H1 (cell line): ENCODE results near the gene NFYA.

Source experiments
- CEBPB ChIP-seq: IDR thresholded peaks from 2 replicates; pipeline ENCODE4 v1.6.1; 2012; ENCODE audit warnings: low read depth, low read length
- EP300 ChIP-seq, 2 experiments: IDR thresholded peaks; 1 replicate in 1 of 2; 2 replicates in 1 of 2; pipeline ENCODE4 v1.6.1; 2011 to 2012; ENCODE audit warnings: low read depth in 2 of 2, low read length in 2 of 2, mild to moderate bottlenecking in 2 of 2, borderline replicate concordance in 1 of 2, inconsistent platforms in 1 of 2, moderate library complexity in 1 of 2
- EZH2 ChIP-seq: fragments of 200-600 bp; sonication (generic); IDR thresholded peaks from 2 replicates; pipeline ENCODE4 v1.7.1; 2012; ENCODE audit warnings: low read depth, mild to moderate bottlenecking, moderate library complexity, low read length, inconsistent platforms; ENCODE audit not compliant: severe bottlenecking
- POLR2A ChIP-seq, 2 experiments: IDR thresholded peaks; 1 replicate in 1 of 2; 2 replicates in 1 of 2; pipeline ENCODE4 v1.6.1; 2011; ENCODE audit warnings: low read depth in 2 of 2, low read length in 2 of 2, mild to moderate bottlenecking in 2 of 2; ENCODE audit errors: control extremely low read depth in 1 of 2
- RNF2 ChIP-seq: fragments of 200-900, 300-1000 bp; sonication (generic); IDR thresholded peaks from 2 replicates; pipeline ENCODE4 v1.7.1; 2016; ENCODE audit warnings: borderline replicate concordance, low read depth, mild to moderate bottlenecking, antibody characterized with exemption, low read length; ENCODE audit not compliant: poor library complexity, severe bottlenecking; ENCODE audit errors: missing control alignments
- TAF1 ChIP-seq: IDR thresholded peaks from 2 replicates; pipeline ENCODE4 v1.6.1; 2011; ENCODE audit warnings: mild to moderate bottlenecking, low read depth, low read length
- ZNF274 ChIP-seq: IDR thresholded peaks from 2 replicates; pipeline ENCODE4 v1.7.0; 2012; ENCODE audit warnings: low read length, borderline replicate concordance; ENCODE audit errors: extremely low read depth
- TF ChIP-seq, protein P1 (sequence below), 3 experiments: IDR thresholded peaks; 1 replicate in 2 of 3; 2 replicates in 1 of 3; pipeline versions ENCODE4 v1.5.1 to v1.6.1; 2011; ENCODE audit warnings: low read length in 3 of 3, mild to moderate bottlenecking in 3 of 3, inconsistent platforms in 2 of 3, low read depth in 1 of 3, moderate library complexity in 1 of 3; ENCODE audit not compliant: insufficient read depth in 1 of 3; ENCODE audit errors: control extremely low read depth in 1 of 3

DNA sequence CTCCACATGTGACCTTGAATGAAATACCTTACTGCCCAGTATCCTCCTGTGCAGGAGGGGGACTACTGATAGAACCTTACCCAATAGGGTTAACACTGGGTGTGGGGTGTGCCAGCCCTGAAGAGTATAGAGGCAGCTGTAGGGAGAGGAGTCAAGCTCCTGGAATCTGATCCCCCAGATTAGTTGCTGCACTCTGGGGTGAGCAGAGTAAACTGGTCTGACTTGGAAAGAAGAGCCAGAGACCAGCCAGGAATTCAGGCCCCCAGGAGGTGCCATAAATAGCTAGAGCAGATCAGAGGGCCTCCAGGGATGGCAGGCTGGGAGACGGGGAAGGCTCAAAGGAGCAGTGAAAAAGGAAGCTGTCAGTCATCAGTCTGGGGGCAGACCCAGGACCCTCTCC lies 23.3 kb upstream of the NFYA start:
- TF ChIP-seq POLR2A (IDR thresholded peaks at IDR 0.05; ENCODE audit: control extremely low read depth in 1 of 2, low read depth in 2 of 2, low read length in 2 of 2), result no peak
- no peak for TF ChIP-seq EZH2
- TF ChIP-seq RNF2, result no peak
- TF ChIP-seq, protein P1, sequence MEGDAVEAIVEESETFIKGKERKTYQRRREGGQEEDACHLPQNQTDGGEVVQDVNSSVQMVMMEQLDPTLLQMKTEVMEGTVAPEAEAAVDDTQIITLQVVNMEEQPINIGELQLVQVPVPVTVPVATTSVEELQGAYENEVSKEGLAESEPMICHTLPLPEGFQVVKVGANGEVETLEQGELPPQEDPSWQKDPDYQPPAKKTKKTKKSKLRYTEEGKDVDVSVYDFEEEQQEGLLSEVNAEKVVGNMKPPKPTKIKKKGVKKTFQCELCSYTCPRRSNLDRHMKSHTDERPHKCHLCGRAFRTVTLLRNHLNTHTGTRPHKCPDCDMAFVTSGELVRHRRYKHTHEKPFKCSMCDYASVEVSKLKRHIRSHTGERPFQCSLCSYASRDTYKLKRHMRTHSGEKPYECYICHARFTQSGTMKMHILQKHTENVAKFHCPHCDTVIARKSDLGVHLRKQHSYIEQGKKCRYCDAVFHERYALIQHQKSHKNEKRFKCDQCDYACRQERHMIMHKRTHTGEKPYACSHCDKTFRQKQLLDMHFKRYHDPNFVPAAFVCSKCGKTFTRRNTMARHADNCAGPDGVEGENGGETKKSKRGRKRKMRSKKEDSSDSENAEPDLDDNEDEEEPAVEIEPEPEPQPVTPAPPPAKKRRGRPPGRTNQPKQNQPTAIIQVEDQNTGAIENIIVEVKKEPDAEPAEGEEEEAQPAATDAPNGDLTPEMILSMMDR (IDR thresholded peaks at IDR 0.05; ENCODE audit: control extremely low read depth in 1 of 3, insufficient read depth in 1 of 3, low read depth in 1 of 3, low read length in 3 of 3), result no peak
- TF ChIP-seq ZNF274, result no peak
- TF ChIP-seq TAF1, result no peak
- no peak for TF ChIP-seq CEBPB
- TF ChIP-seq EP300 (IDR thresholded peaks at IDR 0.05; ENCODE audit: borderline replicate concordance in 1 of 2, low read depth in 2 of 2, low read length in 2 of 2), result no peak
